Activated CD8-positive, alpha-beta T cell treated with anti-CD3 and anti-CD28 coated beads for 36 hours (primary cell): ENCODE data around the gene MXD3. TPM values are rescaled to one million over a fixed set of nuclear protein-coding genes. Genes with fewer than 3 reads are reported as not detected.
A peak's percentile ranks its signal among the peaks of the same experiment; 100 is the strongest.

Experiments
- ATAC-seq: fragments of 200-7000 bp; cut with Tn5 transposase; one replicate; pipeline ENCODE4 v1.10.0; 2021; ENCODE audit warnings: mild to moderate bottlenecking, moderate library complexity
- CTCF ChIA-PET: fragments of 350-600 bp; sonication (Branson Sonifier 250); formaldehyde crosslinking; loops from one replicate; lab custom pipeline; 2021; ENCODE audit warnings: antibody characterized with exemption; lab: Charles Lee
- POLR2A ChIA-PET: fragments of 350-600 bp; sonication (Branson Sonifier 250); formaldehyde crosslinking; loops from one replicate; lab custom pipeline; 2021; ENCODE audit warnings: antibody characterized with exemption; lab: Charles Lee
- DNase-seq: peaks from one replicate; pipeline ENCODE4 v3.0.0-alpha.2; 2020
- H3K27ac Mint-ChIP-seq: one replicate; pipeline ENCODE4 v1.8.0; 2021; ENCODE audit warnings: mild to moderate bottlenecking, mixed read lengths
- H3K27me3 Mint-ChIP-seq: one replicate; pipeline ENCODE4 v1.8.0; 2021; ENCODE audit warnings: mixed read lengths
- H3K36me3 Mint-ChIP-seq: one replicate; pipeline ENCODE4 v1.8.0; 2021; ENCODE audit warnings: low read depth, mixed read lengths
- H3K4me1 Mint-ChIP-seq: one replicate; pipeline ENCODE4 v1.8.0; 2021; ENCODE audit warnings: low read depth, mixed read lengths
- H3K4me3 Mint-ChIP-seq: one replicate; pipeline ENCODE4 v1.8.0; 2021; ENCODE audit warnings: mild to moderate bottlenecking, moderate library complexity, mixed read lengths
- H3K9me3 Mint-ChIP-seq: one replicate; pipeline ENCODE4 v1.8.0; 2021; ENCODE audit warnings: mixed read lengths
- intact Hi-C: fragments of 100-400 bp; cut with micrococcal nuclease; formaldehyde crosslinking; loops from one replicate; pipeline ENCODE4 v1.10.0; 2022
- total RNA-seq, 2 experiments: library from RNA; stranded (reverse); gene quantifications; one replicate each; pipeline ENCODE4 v1.2.3, GENCODE V29; 2021
- TF ChIP-seq, protein P1 (sequence below): fragments of 200-600 bp; IDR thresholded peaks from one replicate; pipeline ENCODE4 v1.8.0; 2022; ENCODE audit warnings: antibody characterized with exemption, mild to moderate bottlenecking

The MXD3 gene
- total RNA-seq, 2 experiments from 2014 or later, result 19.3 to 25.1 TPM

DNA sequence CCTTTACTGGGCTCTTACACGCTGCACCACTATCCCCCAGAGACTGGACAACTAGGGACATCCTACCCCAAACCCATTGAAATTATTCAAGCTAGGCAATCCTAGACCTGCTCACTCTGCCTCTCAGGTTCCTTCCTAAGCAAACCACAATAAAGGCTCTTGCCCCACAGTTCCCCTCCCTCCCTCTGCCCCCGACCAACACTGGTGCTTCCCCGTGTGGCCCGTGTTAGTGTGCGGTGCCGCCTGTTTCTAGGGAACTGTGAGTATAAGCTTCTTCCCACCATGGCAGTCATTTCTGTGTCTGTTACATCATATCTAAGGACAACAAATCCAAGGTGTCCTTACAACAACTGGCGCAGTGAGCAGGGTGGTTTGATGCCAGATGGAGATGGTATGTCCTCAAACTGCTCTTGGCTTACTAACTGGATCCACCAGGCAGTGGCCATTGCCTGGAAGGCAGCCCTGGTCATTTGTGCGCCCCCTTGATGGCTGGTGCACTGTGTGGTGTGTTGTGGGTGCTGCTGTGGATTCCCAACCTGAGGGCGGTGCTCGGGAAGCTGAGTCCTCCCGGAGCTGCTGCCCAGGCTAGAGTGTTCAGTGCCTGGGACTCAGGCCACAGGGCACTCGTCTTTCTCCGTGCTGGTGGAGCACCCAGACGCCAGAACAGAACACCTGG is 8.4 kb upstream of the MXD3 start:
- ChIA-PET CTCF (interaction anchor here (0.7 to 5.1 kb wide), 11 partner anchors 8 to 228 kb away, joined by 3 to 41 read pairs (median 6); partner anchors contain the start of genes LMAN2 and PFN3), POLR2A (interaction anchor here (1.5 kb wide), 1 partner anchor 11 kb away, joined by 5 read pairs; no protein-coding TSS in a partner anchor)
- Mint-ChIP-seq H3K27ac (no peak overlapping the region), H3K4me3 (no peak overlapping the region), H3K36me3 (peaks cover 17% of the 10 kb centered on the region), H3K4me1 (peaks cover 19% of the 10 kb centered on the region), H3K9me3 (peaks cover 6% of the 10 kb centered on the region), H3K27me3 (no peaks in the 10 kb centered on the region)
- TF ChIP-seq, protein P1, sequence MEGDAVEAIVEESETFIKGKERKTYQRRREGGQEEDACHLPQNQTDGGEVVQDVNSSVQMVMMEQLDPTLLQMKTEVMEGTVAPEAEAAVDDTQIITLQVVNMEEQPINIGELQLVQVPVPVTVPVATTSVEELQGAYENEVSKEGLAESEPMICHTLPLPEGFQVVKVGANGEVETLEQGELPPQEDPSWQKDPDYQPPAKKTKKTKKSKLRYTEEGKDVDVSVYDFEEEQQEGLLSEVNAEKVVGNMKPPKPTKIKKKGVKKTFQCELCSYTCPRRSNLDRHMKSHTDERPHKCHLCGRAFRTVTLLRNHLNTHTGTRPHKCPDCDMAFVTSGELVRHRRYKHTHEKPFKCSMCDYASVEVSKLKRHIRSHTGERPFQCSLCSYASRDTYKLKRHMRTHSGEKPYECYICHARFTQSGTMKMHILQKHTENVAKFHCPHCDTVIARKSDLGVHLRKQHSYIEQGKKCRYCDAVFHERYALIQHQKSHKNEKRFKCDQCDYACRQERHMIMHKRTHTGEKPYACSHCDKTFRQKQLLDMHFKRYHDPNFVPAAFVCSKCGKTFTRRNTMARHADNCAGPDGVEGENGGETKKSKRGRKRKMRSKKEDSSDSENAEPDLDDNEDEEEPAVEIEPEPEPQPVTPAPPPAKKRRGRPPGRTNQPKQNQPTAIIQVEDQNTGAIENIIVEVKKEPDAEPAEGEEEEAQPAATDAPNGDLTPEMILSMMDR, result no peak
- intact Hi-C loops, result loop anchor here (5.0 to 10.0 kb wide), 3 partner anchors 37 to 132 kb away; partner anchors contain the start of gene RGS14
- ATAC-seq (peak; percentile 63), DNase-seq (peak; percentile 58)

DNA sequence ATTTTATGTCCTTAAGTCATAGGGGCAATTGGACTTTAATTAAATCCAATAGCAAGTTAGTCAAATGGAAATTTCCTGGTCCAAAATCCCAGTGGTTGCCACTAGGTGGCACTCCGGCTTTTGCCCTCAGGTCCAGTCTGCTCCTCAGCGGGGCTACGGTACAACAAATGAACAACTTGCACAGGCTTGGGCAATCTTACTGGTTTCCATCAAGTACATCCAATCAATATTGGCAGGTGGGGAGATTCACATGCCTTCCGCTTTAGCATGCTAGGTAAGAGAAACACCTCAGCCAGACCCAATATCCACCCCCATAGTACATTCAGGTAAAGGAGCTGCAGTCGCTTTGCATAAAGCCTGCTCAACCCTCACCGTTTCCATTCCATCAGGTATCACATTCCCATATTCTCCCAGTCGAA is 6.3 kb upstream of the MXD3 start:
- H3K4me3 Mint-ChIP-seq, result no peak overlapping the region
- TF ChIP-seq, protein P1, result peak; percentile 94
- H3K4me1 Mint-ChIP-seq, result peaks cover 20% of the 10 kb centered on the region
- ATAC-seq (peak; percentile 76), DNase-seq (peak; percentile 90)
- no peaks in the 10 kb centered on the region for H3K27me3 Mint-ChIP-seq
- H3K9me3 Mint-ChIP-seq, result peaks cover 6% of the 10 kb centered on the region
- peaks cover 15% of the 10 kb centered on the region for H3K36me3 Mint-ChIP-seq
- ChIA-PET POLR2A (interaction anchor here (0.5 to 1.5 kb wide), 3 partner anchors 10 to 125 kb away, joined by 3 to 4 read pairs (median 3); no protein-coding TSS in a partner anchor), CTCF (interaction anchor here (0.6 to 5.1 kb wide), 37 partner anchors 9 to 227 kb away, joined by 3 to 41 read pairs (median 4); partner anchors contain the start of genes GRK6, LMAN2, PDLIM7 and PFN3)
- no peak overlapping the region for H3K27ac Mint-ChIP-seq
- intact Hi-C loops, result loop anchor here (5.0 to 10.0 kb wide), 3 partner anchors 39 to 134 kb away; partner anchors contain the start of gene RGS14

DNA sequence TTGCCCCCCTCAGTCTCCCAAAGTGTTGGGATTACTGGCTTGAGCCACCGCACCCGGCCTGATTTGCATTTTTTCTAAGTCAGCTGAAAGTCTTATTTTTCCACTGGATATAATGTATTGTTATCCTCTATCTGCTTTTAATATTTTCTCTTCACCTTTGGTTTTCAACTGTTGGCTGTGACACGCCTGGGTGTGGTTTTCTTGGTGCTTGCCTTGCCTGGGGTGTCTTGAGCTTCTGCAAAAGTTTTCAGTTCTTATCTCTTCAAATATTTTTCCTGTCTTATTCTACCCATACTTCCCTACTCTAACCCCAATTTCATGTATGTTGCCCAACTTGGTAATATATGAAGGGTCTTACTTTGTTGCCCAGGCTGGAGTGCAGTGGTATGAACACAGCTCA is 4.3 kb upstream of the MXD3 start:
- no peak for DNase-seq
- H3K4me1 Mint-ChIP-seq, result peaks cover 26% of the 10 kb centered on the region
- peaks cover 11% of the 10 kb centered on the region for H3K36me3 Mint-ChIP-seq
- no peaks in the 10 kb centered on the region for H3K27me3 Mint-ChIP-seq
- POLR2A ChIA-PET, result interaction anchor here (0.9 to 1.4 kb wide), 3 partner anchors 8 to 88 kb away, joined by 4 to 5 read pairs (median 5); no protein-coding TSS in a partner anchor
- peaks cover 6% of the 10 kb centered on the region for H3K9me3 Mint-ChIP-seq
- CTCF ChIA-PET, result interaction anchor here (0.7 to 5.1 kb wide), 15 partner anchors 9 to 203 kb away, joined by 3 to 41 read pairs (median 3); partner anchors contain the start of gene LMAN2
- ATAC-seq, result no peak
- intact Hi-C loops, result loop anchor here (5.0 to 10.0 kb wide), 3 partner anchors 41 to 136 kb away; partner anchors contain the start of gene RGS14
- H3K4me3 Mint-ChIP-seq, result no peak overlapping the region
- H3K27ac Mint-ChIP-seq, result no peak overlapping the region
- TF ChIP-seq, protein P1, result no peak

DNA sequence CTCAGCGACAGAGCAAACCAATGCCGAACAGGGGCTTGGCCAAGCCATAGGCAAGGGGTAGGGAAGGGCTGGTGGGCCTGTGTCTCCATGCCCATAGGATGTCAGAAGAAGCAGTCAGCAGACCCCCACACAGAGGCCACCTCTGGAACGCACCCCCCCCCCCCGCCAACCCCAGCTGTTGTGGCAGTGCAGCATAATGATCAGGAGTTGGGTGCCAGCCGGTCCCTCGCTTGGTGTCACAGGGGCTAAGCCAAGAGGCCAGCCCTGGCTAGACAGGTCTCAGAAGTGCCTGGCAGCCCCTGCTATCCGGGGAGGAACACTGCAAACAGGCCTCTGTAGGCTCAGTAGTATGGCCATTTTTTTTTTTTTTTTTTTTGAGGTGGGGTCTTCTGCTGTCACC is 3.7 kb upstream of the MXD3 start:
- Mint-ChIP-seq H3K36me3 (peaks cover 13% of the 10 kb centered on the region), H3K27me3 (no peaks in the 10 kb centered on the region), H3K4me1 (peaks cover 31% of the 10 kb centered on the region), H3K4me3 (no peak overlapping the region), H3K9me3 (peaks cover 6% of the 10 kb centered on the region), H3K27ac (no peak overlapping the region)
- no peak for DNase-seq
- ChIA-PET CTCF (interaction anchor here (1.0 to 5.1 kb wide), 12 partner anchors 9 to 202 kb away, joined by 3 to 41 read pairs (median 4); partner anchors contain the start of gene LMAN2), POLR2A (interaction anchor here (0.9 to 1.4 kb wide), 3 partner anchors 8 to 89 kb away, joined by 4 to 5 read pairs (median 5); no protein-coding TSS in a partner anchor)
- TF ChIP-seq, protein P1, result no peak
- intact Hi-C loops, result loop anchor here (5.0 to 10.0 kb wide), 3 partner anchors 42 to 137 kb away; partner anchors contain the start of gene RGS14
- no peak for ATAC-seq
